Measurements from ENCODE around the gene IGF2R.
"Not testable (repeated sequence)": the region's sequence is repeated elsewhere in the genome, so short reads cannot be mapped to it uniquely, and the experiment has no call there.

The IGF2R gene

GRCh38 chr6:160078883-160079685, 110.2 kb downstream of the IGF2R start:
- no peak for DNase-seq

- no peak for DNase-seq
Measured at GRCh38 chr6:160079686-160080043, 110.8 kb downstream of the IGF2R start.

GRCh38 chr6:160080097-160080496, 111.2 kb downstream of the IGF2R start:
- no peak for DNase-seq

GRCh38 chr6:160081398-160081797, 112.5 kb downstream of the IGF2R start:
- DNase-seq, result no peak

GRCh38 chr6:160082627-160083026, 113.7 kb downstream of the IGF2R start:
- no peak for DNase-seq

GRCh38 chr6:160084198-160084776, 115.4 kb downstream of the IGF2R start:
- DNase-seq, result no peak

- no peak for DNase-seq
Measured at GRCh38 chr6:160085226-160085625, 116.3 kb downstream of the IGF2R start.

- DNase-seq, result no peak
Measured at GRCh38 chr6:160085713-160086505, 117.0 kb downstream of the IGF2R start.

- DNase-seq, result no peak
Measured at GRCh38 chr6:160086754-160087153, 117.9 kb downstream of the IGF2R start.

- DNase-seq, result no peak
Measured at GRCh38 chr6:160088069-160088783, 119.3 kb downstream of the IGF2R start.

GRCh38 chr6:160088784-160089533, 120.1 kb downstream of the IGF2R start:
- DNase-seq, result no peak

- DNase-seq, result no peak
Measured at GRCh38 chr6:160089534-160089897, 120.6 kb downstream of the IGF2R start.

- DNase-seq, result not testable (repeated sequence)
Measured at GRCh38 chr6:160090442-160091239, 121.8 kb downstream of the IGF2R start.

- not testable (repeated sequence) for DNase-seq
Measured at GRCh38 chr6:160092176-160092575, 123.3 kb downstream of the IGF2R start.

- DNase-seq, result no peak
Measured at GRCh38 chr6:160092602-160093001, 123.7 kb downstream of the IGF2R start.

GRCh38 chr6:160093061-160093460, 124.2 kb downstream of the IGF2R start:
- DNase-seq, result no peak

- no peak for DNase-seq
Measured at GRCh38 chr6:160093946-160094345, 125.1 kb downstream of the IGF2R start.

GRCh38 chr6:160095146-160095845, 126.4 kb downstream of the IGF2R start:
- no peak for DNase-seq

- no peak for DNase-seq
Measured at GRCh38 chr6:160101277-160102205, 132.7 kb downstream of the IGF2R start.

GRCh38 chr6:160102399-160102798, 133.5 kb downstream of the IGF2R start:
- DNase-seq, result no peak

All from activated T-cell treated with anti-CD3 and anti-CD28 coated beads, Interleukin-2, amount 50 U/mL, for 1 hour (primary cell).